Activated T-cell treated with anti-CD3 and anti-CD28 coated beads, Interleukin-2, amount 50 U/mL, for 48 hours (primary cell): ENCODE measurements around the gene PEA15.

Experiments used
- DNase-seq, 2 experiments: peaks; one replicate each; pipeline ENCODE4 v3.0.0-alpha.2; 2020

Gene PEA15

DNA sequence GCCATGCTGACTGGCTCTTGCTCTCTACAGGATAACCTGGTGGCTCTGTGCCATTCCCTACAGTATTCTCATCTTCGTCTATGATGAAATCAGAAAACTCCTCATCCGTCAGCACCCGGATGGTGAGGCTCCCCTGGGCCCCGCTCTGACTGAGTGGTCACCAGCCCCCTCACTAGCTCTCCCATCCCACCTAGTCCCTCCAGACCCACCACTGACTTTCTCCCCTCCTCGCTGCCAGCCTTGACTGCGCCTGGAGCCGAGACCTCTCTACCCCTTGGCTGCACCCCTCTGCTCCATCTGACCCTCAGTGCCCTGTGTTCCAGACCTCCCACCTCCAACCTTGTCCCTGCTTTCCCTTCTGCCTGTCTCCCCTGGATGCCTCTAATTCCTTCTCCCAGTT, 18.9 kb upstream of the PEA15 start:
- no peak for DNase-seq

DNA sequence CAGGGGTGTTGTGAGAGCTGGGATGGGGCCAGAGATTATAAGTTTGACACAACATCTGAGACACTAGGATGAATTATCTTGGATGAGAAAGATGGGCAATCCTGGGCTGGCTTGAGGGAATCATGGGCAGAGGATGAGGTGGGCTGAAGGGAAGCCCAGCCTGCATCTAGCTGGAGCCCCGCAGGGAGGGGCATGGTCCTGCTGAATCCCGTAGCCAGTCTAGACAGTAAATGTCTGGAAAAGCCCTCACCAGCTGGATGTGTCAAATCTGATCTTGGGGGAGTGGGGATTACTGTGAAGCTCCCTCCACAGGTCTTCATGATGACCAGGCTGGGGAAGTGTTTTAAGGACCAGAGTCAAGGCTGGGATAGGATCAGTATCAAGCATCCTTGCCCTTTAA, 18.5 kb upstream of the PEA15 start:
- DNase-seq: no peak

DNA sequence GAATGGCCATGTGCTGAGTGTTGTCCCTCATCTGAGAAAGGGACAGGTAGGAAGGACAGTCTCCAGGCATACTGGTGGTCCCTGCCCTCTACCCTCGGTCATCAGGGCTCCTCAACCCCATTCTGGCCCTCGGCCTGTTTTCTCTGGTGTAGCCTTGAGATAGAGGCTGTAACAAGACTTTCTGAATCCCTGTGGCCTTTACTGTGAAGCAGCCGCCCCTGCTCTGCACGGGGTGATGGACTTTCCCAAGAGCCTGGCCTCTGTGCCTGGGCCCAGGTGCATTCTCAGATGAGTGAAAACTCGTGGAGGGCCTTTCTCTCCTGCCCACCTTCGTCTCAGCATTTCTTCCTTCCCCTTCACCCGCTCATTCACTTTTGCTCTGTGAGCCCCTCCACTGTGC, 17.8 kb upstream of the PEA15 start:
- DNase-seq: no peak

DNA sequence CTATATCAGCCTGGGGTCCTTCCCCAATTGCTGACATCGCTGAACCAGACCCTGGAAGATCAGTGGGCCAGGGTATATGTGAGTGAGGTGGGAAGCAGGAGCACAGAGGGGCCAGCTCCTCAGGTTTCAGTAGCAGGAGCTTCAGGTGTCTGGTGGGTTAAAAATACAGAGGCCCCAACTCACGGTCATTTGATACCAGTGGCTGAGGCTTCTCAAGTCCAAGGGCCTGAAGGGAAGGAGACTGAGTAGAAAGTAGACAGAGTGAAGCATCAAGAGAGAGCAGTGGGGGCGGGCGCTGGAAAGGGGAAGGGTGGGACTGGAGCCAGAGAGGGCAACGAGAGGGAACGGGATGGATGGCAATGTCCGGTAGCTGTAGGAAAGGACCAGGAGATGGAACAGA, 16.8 kb upstream of the PEA15 start:
- no peak for DNase-seq

DNA sequence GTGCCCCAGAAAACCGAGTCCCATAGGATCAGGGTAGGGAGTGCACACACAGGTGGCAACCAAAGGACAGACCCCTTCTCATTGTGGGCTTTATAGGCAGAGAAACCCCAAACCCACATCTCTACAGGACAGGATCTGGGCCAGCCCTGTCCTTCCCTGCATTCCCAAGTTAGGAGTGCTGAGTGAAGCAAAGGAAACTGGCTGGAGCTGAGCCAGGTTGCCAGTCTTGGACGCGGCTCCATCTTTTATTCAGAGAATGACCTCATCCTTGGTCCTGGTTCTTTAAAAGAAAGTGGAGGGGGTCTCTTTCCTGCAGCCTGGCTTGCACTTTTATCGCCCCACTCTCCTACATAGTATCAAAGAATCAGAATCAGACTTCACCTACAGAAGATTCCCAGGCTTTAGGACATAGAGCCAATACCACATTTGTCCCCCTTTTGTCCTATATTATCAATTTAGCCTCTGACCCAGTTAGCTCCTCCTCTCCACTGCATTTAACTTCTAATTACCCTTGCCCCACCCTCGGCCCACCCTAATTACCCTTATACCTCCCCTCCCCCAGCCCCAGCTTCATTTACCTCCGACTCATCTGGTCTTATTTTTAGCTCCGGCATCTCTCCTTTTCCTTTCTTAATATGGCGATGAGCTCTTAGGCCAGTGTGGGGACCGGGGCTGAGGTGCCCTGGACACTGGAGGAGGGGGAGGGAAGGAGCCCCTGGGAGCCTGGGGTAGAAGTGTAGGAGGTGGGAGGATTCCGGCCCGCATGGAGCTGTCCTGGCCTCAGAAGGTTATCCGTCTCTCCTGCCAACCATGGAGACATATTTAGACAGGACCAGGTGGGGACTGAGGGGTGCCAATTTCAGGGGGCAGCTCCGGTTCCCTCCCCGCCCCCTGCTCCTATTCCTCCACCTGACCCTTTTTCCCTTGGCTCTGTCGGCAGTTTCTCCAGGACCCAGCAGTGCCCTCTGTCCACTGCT, 15.2 kb upstream of the PEA15 start, which contains the start of gene CASQ1:
CASQ1 (plus strand) TSS at position 927 of the 977 bp plus-strand sequence. CDS start 177 bp downstream, outside the sequence.
- DNase-seq: no peak

DNA sequence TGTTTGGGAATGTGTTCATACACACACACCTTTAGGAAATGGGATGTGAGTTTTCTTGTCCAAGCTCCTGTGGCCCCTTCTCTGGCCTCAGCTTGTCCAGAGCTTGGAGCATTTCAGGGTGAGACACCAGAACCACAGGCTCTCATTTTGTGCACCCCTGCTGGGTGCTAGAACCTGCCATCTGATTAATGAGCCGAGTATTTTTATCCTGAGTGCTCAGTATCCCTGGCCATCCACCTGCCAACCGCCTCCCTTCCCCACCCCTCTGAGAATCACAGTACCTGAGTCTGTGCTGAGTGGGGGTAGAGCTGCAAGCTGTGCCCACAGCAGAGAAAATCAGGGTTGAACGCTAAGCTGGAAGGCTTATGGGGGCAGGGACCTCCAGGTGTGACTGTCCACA, 13.4 kb upstream of the PEA15 start:
- no peak for DNase-seq

DNA sequence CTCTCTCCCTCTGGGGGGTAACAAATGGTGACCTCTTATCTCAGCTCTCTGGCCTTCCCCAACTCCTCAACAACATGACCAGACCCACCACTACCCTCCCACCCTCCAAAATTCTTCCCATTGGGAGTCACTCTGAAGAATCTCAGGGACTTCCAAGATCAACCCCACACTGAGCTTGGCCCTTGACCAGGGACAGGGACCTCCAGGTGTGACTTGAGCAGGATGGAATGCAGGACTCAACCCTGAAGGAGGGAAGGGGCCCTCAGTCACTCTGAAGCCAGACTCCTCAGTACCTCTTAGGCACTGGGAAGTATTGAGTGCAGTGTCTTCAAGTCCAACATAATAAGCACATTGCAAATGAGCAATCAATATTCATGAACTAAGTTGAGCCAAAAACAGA, 12.9 kb upstream of the PEA15 start:
- DNase-seq: no peak

DNA sequence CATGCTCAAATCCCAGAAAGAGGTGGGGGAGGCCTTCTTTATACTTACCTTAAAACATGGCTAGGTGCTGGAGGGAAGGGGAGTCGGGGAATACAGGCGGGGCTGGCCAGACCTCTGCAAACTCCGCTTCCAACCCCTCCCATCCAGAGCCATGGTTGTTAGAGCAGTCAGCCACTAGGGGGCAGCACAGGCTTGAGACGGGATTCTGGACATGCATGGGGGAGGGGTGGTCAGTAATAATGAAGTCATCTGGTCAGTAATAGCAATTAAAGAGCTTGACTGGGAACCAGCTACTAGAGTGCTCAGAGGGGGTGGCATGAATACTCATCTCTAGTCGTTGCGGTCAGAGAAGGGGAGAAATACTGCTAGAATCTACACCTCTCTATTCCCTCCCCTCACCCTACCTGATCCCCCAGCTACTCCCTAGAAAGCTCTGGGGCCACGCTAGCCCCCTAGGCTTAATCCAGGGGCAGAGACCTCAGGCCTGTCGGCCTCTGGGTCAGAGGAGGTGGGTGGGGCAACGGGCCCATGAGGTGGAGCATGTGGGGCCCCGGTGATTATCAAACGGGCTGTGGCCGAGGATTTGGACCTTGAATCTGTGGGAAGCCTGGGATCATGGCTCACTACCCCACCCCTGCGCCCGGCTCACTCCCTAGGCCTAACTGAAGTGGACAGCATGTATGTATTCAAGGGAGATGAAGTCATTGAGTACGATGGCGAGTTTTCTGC, 11.9 kb upstream of the PEA15 start:
- peak; percentile 88 to 89 for DNase-seq

DNA sequence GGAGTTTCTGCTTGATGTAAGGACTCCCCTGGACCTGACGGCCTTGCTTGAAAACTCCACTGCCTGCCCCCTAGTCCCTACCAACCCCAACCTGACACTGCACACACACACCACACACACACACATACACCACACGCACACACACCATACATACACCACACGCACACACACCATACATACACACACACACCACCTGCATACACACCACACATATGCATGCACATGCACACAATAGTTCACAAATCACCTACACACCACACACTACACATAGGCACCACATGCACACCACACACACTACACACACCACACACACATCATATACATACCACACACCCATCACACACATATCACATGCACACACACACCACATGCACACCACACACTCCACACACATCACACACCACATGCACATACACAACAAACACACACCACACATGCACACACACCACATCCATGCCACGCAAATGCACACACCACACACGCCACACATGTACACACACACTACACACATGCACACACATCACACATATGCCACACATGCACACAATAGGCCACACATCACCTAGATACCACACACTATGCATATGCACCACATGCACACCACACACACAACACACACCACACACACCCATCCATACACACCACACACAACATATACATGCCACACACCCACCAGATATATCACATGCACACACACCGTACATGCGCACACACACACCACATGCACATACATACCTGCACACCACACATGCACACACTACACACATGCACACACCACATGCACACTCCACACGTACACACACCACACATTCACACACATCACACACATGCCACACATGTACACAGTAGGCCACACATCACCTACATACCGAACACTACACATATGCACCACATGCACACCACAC, 11.1 kb upstream of the PEA15 start:
- DNase-seq: no peak

DNA sequence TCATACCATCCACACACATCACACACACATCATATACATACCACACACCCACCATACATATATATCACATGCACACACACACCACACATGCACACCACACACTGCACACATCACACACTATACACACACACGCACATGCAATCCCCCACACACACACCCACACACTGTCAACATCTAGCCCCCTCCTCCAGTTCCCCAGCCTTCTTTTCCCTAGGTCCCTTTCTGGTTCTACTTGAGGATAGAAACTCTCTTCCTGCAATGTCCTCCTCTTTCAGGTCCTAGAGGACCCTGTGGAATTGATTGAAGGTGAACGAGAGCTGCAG, 10.5 kb upstream of the PEA15 start:
- DNase-seq: no peak

DNA sequence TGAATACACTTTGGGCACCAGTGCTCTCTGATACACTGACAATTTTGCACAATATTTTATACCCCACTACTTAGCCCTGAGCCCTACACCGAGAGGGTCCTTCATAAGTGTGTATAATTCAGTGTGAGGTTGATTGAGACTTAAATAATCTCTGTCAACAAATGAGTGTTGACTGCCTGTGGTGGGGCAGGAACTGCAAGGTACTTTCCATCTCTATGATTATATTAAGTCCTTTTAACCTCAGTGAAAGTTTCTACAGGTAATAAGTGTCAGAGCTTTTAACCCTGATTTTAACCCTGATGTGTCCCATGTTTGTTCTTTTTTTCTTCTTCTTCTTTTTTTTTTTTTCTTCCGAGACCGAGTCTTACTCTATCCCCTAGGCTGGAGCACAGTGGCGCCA, 9.0 kb upstream of the PEA15 start:
- DNase-seq: no peak

DNA sequence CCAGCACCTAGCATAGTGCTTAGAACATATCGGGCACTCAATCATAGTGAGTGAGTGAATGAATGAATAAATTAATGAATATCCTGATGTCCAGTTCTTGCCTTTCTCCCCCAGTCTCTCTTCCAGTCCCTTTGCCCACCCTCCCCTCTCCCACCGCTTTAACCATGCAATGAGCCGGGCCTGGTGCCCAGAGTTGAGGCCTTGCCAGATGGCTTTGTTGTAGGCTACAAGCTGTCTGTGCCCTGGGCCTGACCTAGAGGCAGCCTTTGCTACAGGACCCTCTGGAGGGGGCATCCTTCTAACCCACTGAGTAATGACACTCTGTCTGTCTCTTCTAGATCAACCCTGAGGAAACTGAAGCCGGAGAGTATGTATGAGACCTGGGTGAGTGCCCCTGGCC, 8.0 kb upstream of the PEA15 start:
- DNase-seq: no peak

DNA sequence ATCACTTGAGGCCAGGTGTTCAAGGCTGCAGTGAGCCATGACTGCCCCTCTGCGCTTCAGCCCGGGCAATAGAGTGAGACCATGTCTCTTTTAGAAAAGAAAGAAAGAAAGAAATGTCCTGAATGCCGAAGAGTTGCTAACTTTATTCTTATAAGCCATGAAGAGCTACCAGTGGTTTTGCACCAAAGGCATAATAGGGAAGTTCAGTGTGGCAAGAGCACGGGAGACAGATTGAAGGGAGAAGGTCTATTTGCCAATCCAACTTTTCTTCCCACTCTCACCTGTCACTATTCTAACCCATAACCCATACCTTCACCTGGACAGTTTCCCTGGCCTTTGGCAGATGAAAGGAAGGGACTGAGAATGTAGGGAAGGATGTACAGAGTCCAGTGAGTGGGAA, 4.4 kb upstream of the PEA15 start:
- no peak for DNase-seq

DNA sequence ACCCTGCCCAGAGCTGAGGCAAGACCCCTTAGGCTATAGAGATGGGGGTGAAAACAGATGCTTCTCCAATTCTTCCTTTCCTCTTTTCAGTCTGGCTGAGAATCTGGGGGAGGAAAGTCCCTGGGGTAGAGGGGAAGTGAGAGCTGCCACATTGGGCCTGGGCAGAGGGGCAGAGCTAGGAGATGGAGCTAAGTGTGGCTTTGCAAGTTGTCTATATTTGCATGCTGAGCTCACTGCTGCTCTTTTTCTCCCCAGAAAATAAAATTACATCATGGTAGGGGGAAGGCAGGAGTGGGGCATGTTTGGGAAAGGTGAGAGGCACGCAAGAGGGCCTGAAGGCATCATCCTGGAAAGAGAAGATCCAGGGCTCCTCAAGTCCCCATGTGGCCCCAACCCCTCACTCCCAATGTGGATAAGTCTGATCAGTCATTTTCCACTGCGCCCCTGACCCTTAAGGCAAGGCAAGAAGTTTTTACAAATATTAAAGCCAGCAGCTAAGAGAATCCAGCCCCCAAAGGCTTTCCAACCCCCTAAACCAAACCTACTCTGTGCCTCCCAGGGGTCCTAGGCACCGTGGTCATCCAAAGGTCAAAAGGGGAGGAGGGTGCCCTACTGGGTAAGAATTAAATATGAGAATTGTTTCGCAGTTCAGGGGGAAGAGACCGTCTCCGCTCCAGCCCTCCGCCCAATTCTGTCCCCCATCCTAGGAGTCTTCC, 500 bp upstream of the PEA15 start:
- DNase-seq: no peak

DNA sequence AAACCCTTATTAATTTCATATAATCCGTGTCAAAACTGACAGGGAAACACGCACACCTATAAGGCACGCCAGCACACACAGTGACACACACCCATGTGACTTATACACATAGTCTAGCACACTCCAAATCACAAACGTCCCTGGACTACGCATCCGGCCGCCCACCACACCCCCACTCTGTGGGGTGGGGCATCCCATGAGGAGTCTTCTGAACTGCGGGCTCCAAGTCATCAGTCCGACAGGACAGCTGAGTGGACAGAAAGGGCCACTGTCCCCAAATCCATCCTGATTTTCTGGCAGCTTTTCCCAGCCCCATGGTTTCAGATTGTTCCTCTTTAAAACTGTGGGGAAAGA, 829 bp downstream of the PEA15 start:
- DNase-seq: peak; percentile 67 to 70

DNA sequence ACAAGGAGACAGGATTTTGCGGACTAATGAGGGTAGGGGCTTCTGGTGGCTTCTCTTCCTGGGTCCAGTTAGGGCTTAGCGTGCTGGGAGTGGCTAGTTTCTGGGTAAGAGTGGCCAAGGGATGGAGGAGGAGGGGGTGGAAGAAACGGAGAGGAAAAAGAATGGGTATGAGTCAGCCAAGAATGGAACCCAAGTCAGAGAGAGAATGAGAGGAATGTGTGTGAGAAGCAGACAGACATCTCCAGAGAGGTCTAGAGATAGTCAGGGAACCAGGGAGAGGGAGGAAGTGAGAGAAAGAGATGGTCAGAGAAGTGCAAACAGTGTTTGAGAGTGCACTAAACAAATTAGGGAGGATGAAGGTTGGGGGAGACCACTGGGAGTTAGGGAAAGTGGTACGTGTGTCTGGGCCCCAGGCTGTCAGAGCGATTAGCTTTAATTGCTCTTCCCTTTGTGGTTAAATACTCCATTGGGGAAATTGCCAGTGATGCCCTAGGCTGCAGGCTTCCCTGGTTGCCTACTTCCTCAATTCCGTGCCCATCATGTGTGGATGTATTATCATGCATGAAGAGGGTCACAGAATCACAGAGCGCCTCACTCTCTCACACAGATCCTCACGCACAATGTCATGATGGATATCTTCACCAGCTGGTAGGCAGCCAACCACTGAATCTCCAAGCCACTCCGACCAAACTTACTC, 1.4 kb downstream of the PEA15 start:
- no peak for DNase-seq

DNA sequence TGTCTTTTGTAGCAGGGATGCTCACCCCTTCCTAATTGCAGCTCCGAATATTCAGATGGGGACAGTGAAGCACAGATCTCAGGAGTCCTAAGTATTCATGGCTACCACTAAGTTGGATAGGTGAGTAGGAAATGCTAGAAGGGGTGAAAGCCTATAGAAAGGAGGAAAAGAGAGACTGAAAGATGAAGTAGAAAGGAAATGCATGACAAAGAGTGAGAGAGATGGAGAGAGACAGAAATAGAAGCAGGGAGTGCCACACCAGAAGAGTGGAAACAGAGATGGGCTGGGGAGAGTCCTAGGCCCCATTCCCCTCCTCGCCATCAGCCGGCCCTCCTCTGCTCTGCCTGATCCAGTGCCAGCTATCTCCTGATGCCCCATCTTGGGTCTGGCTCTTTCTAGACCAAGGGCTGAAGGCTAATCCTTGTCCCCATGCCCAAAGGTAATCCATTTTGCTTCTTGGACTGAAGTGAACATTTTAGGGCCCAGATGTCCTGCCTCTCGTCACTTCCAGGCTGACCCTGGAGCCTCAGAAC, 2.0 kb downstream of the PEA15 start:
- no peak for DNase-seq

DNA sequence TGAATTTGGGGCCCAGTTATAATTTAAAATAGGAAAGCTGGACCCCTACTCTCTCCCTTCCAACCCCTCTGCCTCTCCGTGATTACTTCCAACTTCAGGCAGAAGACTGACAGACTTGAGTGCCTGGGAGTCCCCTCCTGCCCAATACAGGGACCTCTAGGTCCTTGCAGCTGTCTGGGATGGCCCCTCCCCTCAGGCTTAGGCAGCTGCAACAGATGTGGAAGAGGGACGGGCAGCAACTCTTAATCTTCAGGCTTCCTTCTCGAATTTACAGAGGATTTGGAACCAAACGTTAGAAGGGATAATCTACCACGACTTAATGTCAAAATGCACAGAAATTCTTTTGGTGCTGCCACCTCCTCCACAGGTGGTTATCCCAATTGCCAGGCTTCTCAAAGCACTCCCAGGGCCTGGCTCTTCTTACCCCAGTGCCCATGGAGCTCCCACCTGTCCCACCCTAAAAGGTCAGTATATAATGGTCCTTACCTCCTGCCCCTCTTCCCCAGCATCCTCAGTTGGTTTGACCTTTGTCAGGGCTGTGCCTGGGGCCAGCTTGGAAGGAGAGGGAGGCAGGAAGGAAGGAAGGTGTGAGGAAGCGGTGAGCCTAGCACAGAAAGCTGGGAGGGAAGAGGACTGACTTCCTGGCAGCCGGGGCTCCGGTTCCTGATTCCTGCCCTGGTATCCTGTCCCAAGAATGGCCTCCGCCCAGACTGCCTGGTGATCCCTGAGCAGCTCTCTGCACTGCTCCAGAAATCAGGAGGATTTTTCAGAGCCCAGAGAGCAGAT, 2.8 kb downstream of the PEA15 start:
- no peak for DNase-seq

DNA sequence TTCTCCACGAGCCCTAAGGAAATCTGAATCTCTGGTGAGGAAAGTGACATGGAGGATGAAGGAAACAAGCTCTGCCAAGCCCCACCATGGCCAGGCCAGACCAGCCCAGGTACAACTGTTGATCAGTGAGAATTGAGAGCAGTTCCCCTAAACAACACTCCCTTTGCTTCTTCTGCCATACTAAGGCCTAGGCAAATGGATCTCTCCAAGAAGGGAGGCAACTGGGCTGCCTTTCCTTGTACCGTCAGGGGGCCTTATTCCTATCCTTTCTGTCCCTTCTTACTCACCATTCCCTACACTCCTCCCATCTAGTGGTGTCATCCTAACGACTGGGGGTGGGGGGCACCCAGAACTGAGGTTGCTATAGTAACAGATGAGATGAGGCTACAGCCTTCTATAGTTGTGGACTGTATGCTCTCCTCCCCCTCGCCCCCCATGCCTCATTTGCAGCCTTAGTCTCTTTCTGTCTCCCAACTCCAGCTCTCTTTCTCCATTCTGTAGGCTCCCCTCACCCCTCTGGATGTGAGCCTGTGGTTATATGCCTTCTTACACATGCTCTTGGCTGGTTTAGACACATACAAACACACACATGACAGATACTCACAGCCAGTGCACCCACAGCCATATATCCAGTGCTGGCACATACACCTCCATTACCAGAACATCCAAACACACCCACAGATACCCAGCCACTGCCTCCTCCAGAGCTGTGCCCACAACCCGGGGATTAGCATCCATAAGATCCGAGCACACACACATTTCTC, 3.6 kb downstream of the PEA15 start:
- DNase-seq: no peak
